Neural progenitor cell (in vitro differentiated cells): Measurements from ENCODE around the gene PDE1A.

Experiments
- EZH2phosphoT487 ChIP-seq: fragments of 200-600 bp; sonication (generic); IDR thresholded peaks from 2 replicates; pipeline ENCODE4 v1.6.1; 2017; ENCODE audit warnings: antibody characterized with exemption
- TF ChIP-seq, protein P1 (sequence below): fragments of 200-600 bp; sonication (generic); IDR thresholded peaks from 2 replicates; pipeline ENCODE4 v1.5.1; 2017; ENCODE audit warnings: antibody characterized with exemption, mild to moderate bottlenecking

DNA sequence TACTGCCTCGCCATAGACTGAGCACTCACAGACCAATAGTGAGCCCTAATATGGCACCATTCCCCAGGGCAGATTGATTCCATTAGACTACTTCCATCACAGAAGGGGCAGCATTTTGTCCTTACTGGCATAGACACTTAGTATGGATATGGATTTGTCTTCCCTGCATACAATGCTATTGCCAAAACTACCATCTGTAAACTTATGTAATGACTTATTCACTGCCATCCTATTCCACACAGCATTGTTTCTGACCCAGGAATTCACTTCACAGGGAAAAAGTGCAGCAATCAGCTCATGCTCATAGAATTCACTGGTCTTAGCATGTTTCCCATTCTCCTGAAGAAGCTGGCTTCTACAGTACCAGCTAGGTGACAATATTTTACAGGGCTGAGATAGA is 262.1 kb downstream of the PDE1A start:
- TF ChIP-seq, protein P1, sequence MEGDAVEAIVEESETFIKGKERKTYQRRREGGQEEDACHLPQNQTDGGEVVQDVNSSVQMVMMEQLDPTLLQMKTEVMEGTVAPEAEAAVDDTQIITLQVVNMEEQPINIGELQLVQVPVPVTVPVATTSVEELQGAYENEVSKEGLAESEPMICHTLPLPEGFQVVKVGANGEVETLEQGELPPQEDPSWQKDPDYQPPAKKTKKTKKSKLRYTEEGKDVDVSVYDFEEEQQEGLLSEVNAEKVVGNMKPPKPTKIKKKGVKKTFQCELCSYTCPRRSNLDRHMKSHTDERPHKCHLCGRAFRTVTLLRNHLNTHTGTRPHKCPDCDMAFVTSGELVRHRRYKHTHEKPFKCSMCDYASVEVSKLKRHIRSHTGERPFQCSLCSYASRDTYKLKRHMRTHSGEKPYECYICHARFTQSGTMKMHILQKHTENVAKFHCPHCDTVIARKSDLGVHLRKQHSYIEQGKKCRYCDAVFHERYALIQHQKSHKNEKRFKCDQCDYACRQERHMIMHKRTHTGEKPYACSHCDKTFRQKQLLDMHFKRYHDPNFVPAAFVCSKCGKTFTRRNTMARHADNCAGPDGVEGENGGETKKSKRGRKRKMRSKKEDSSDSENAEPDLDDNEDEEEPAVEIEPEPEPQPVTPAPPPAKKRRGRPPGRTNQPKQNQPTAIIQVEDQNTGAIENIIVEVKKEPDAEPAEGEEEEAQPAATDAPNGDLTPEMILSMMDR: no peak
- no peak for TF ChIP-seq EZH2phosphoT487
